Ishikawa (cell line): ENCODE measurements around the gene INHBB.

Source experiments
- CEBPB ChIP-seq: IDR thresholded peaks from 2 replicates; pipeline ENCODE4 v1.6.1; 2012
- CREB1 ChIP-seq: IDR thresholded peaks from 2 replicates; pipeline ENCODE4 v1.6.1; 2012; ENCODE audit warnings: low read depth
- EGR1 ChIP-seq: IDR thresholded peaks from 2 replicates; pipeline ENCODE4 v1.6.1; 2012
- EP300 ChIP-seq: IDR thresholded peaks from 2 replicates; pipeline ENCODE4 v1.6.1; 2012; ENCODE audit warnings: borderline replicate concordance
- FOXM1 ChIP-seq: IDR thresholded peaks from 2 replicates; pipeline ENCODE4 v1.6.1; 2012; ENCODE audit warnings: low read depth, borderline replicate concordance
- MAX ChIP-seq: IDR thresholded peaks from 2 replicates; pipeline ENCODE4 v1.6.1; 2012
- NFIC ChIP-seq: IDR thresholded peaks from 2 replicates; pipeline ENCODE4 v1.6.1; 2012
- RAD21 ChIP-seq: IDR thresholded peaks from 2 replicates; pipeline ENCODE4 v1.6.1; 2012; ENCODE audit warnings: low read depth
- REST ChIP-seq: IDR thresholded peaks from 2 replicates; pipeline ENCODE4 v1.6.1; 2012; ENCODE audit warnings: low read depth, mild to moderate bottlenecking
- TAF1 ChIP-seq: IDR thresholded peaks from 2 replicates; pipeline ENCODE4 v1.6.1; 2012; ENCODE audit warnings: low read depth, mild to moderate bottlenecking
- TCF12 ChIP-seq: IDR thresholded peaks from 2 replicates; pipeline ENCODE4 v1.6.1; 2012; ENCODE audit warnings: low read depth
- TEAD4 ChIP-seq: IDR thresholded peaks from 2 replicates; pipeline ENCODE4 v1.6.1; 2012
- USF1 ChIP-seq: IDR thresholded peaks from 2 replicates; pipeline ENCODE4 v1.6.1; 2012
- YY1 ChIP-seq: IDR thresholded peaks from 2 replicates; pipeline ENCODE4 v1.6.1; 2012; ENCODE audit warnings: low read depth
- ZBTB7A ChIP-seq: IDR thresholded peaks from 2 replicates; pipeline ENCODE4 v1.6.1; 2012; ENCODE audit warnings: low read depth

INHBB gene

GRCh38 chr2:120376101-120376500 is 30.2 kb downstream of the INHBB start:
- no peak for TF ChIP-seq EP300

- TF ChIP-seq MAX, result no peak
- TF ChIP-seq FOXM1, result no peak
- TF ChIP-seq EP300, result no peak
- no peak for TF ChIP-seq NFIC
These were observed 31.0 kb downstream of the INHBB start for GRCh38 chr2:120376679-120377640.

GRCh38 chr2:120378605-120379004 is 32.7 kb downstream of the INHBB start:
- TF ChIP-seq TCF12 (no peak), ZBTB7A (no peak), TAF1 (no peak), REST (no peak), FOXM1 (no peak), USF1 (no peak), YY1 (no peak), CREB1 (no peak), RAD21 (no peak), MAX (no peak), NFIC (no peak), EP300 (no peak), CEBPB (no peak)

GRCh38 chr2:120379916-120380893 is 34.3 kb downstream of the INHBB start:
- TF ChIP-seq FOXM1, result no peak
- TF ChIP-seq TEAD4, result no peak
- no peak for TF ChIP-seq USF1
- TF ChIP-seq TAF1, result no peak
- TF ChIP-seq RAD21, result no peak
- no peak for TF ChIP-seq CREB1
- TF ChIP-seq EP300, result no peak

- TF ChIP-seq YY1, result no peak
- TF ChIP-seq MAX, result no peak
- TF ChIP-seq FOXM1, result no peak
- TF ChIP-seq RAD21, result no peak
- no peak for TF ChIP-seq CEBPB
- no peak for TF ChIP-seq EGR1
- TF ChIP-seq EP300, result no peak
- no peak for TF ChIP-seq REST
- TF ChIP-seq TEAD4, result no peak
- no peak for TF ChIP-seq USF1
- TF ChIP-seq CREB1, result no peak
- no peak for TF ChIP-seq TAF1
- no peak for TF ChIP-seq TCF12
- TF ChIP-seq NFIC, result no peak
- TF ChIP-seq ZBTB7A, result no peak
These were observed 35.3 kb downstream of the INHBB start for GRCh38 chr2:120381192-120381591.
